WERI-Rb-1 (cell line): ENCODE measurements around the gene SPACA9.

ENCODE experiments used
- DNase-seq: peaks from one replicate; pipeline ENCODE4 v3.0.0-alpha.2; 2020
- H3K27ac ChIP-seq: fragments of 250-450 bp; sonication (Bioruptor Pico); 2 replicates; pipeline ENCODE4 v1.5.1; 2020; ENCODE audit warnings: mild to moderate bottlenecking, moderate library complexity
- H3K27me3 ChIP-seq: fragments of 250-450 bp; sonication (Bioruptor Pico); 2 replicates; pipeline ENCODE4 v1.5.1; 2021; ENCODE audit warnings: mild to moderate bottlenecking, low read depth, moderate library complexity; ENCODE audit not compliant: insufficient read depth, severe bottlenecking
- H3K36me3 ChIP-seq: fragments of 250-450 bp; sonication (Bioruptor Pico); 2 replicates; pipeline ENCODE4 v1.5.1; 2020; ENCODE audit warnings: mild to moderate bottlenecking, moderate library complexity
- H3K4me3 ChIP-seq: 2 replicates; pipeline ENCODE4 v1.5.1; 2011; ENCODE audit warnings: low read depth, mild to moderate bottlenecking, control low read depth, low read length
- H3K9me3 ChIP-seq: fragments of 250-450 bp; sonication (Bioruptor Pico); 2 replicates; pipeline ENCODE4 v1.5.1; 2021; ENCODE audit warnings: mild to moderate bottlenecking, moderate library complexity; ENCODE audit not compliant: severe bottlenecking
- TF ChIP-seq, protein P1 (sequence below): IDR thresholded peaks from 2 replicates; pipeline ENCODE4 v1.5.1; 2011; ENCODE audit warnings: low read depth, mild to moderate bottlenecking, control low read depth, inconsistent platforms, low read length

The SPACA9 gene

DNA sequence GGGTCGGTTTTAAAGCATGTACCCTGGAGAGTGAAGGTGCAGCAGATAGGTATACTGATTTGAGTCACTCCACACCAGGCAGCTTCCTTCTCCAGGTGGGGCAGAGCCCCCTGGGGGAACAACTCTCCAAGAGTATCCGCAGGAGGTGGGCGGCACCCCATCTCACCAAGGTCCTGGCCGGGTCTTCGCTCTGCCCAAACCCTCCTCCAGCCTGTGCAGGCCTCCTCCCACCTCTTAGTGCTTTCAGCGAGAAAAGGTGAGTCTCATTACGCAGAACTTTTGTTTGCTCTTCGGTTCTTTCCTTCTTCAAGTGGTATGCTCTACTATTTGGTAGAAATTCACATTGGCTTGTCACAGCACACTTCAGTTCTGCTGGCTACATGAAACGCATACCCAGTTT, 13.7 kb downstream of the SPACA9 start:
- DNase-seq = no peak
- TF ChIP-seq, protein P1, sequence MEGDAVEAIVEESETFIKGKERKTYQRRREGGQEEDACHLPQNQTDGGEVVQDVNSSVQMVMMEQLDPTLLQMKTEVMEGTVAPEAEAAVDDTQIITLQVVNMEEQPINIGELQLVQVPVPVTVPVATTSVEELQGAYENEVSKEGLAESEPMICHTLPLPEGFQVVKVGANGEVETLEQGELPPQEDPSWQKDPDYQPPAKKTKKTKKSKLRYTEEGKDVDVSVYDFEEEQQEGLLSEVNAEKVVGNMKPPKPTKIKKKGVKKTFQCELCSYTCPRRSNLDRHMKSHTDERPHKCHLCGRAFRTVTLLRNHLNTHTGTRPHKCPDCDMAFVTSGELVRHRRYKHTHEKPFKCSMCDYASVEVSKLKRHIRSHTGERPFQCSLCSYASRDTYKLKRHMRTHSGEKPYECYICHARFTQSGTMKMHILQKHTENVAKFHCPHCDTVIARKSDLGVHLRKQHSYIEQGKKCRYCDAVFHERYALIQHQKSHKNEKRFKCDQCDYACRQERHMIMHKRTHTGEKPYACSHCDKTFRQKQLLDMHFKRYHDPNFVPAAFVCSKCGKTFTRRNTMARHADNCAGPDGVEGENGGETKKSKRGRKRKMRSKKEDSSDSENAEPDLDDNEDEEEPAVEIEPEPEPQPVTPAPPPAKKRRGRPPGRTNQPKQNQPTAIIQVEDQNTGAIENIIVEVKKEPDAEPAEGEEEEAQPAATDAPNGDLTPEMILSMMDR = no peak
- no peaks in the 10 kb centered on the region for H3K9me3 ChIP-seq
- no peaks in the 10 kb centered on the region for H3K27me3 ChIP-seq
- H3K27ac ChIP-seq = no peak overlapping the region
- peaks cover 28% of the 10 kb centered on the region for H3K36me3 ChIP-seq
- H3K4me3 ChIP-seq = no peak overlapping the region

DNA sequence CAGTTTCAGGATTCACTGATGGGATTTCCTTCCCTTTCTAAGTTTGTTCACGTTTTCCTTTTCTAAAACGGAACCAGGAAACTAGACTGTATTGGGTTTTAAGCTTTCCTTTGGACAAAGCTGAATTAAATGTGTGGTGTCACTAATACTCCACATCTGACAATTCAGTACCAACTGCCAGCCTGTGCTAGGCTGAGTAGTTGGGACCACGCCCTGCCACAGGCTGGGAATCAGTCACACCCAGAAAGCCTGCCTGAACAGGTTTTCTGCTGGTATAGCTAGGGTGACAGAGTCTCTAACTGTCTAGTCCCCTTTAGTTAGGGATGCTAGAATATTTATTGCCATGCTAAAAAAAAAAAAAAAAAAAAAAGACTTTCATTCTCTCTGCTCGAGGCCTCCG, 15.6 kb downstream of the SPACA9 start:
- Histone ChIP-seq H3K9me3 (no peaks in the 10 kb centered on the region), H3K27ac (no peak overlapping the region), H3K27me3 (no peaks in the 10 kb centered on the region), H3K4me3 (no peak overlapping the region), H3K36me3 (peaks cover 43% of the 10 kb centered on the region)
- DNase-seq = no peak
- TF ChIP-seq, protein P1 = no peak

DNA sequence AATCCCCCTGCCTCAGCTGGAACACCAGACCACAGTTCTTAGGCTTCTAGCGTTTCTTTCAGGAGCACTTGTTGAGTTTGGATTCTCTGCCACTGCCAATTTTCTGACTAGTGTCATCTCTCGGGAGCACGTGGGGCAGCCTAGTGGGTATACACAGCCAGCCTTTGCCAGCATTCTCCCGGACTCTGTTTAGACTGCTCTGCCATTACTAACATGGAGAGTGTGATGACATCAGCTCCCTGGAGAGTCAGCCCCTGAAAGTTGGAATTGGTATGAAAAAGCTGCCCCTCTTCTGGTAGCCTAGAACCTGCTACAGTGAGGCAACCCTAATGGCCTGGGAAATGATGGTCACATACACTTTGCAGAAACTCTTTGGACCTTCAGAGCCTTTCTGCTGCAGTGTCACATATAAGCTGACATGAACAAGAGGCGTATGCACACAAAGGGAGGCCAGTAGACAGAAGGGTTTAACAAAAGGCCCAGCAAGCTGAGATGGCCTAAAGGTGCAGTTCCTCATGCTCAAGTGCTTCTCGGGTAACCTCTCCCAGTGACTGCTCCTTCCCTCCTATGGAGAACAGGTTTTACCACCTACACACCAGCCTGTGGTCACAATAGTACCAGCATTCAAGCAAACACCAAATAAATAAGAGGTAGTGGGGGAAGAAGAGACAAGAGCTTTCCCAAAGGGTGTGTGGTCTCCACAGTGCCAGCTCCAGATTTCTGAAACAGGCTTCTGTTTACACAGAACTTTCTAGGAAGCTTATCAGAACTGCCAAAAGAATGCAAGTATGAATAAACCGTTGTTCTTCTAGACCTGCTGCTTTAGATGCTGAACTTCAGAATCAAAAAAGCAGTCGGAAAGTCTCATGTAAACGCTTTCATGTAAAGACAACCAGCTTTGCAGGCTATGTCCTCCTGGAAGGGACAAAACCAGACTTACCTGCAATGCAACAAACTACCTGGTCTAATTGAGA, 16.5 kb downstream of the SPACA9 start:
- no peaks in the 10 kb centered on the region for H3K9me3 ChIP-seq
- H3K4me3 ChIP-seq = no peak overlapping the region
- peaks cover 51% of the 10 kb centered on the region for H3K36me3 ChIP-seq
- no peak overlapping the region for H3K27ac ChIP-seq
- TF ChIP-seq, protein P1 = no peak
- H3K27me3 ChIP-seq = no peaks in the 10 kb centered on the region
- no peak for DNase-seq

DNA sequence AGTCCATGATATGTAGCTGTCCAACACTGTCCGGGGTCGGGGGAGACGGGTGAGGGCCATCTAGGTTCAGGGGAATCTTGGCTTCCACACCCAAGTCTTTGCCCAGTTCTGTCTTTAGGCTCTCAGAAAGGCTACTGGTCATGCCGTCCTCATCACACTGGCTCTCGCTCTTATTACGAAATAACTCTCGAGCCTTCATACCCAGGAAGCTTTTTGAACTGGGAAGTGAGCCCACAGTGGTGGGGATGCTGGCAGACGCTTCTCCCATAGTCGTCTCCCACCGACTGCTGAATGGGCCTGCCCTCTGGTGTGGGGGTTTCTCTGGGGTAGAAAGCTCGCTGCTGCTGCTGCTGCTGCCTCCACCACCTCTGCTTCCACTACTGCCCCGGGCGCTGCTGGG, 17.6 kb downstream of the SPACA9 start:
- TF ChIP-seq, protein P1 = no peak
- Histone ChIP-seq H3K27ac (no peak overlapping the region), H3K9me3 (no peaks in the 10 kb centered on the region), H3K36me3 (peaks cover 62% of the 10 kb centered on the region), H3K4me3 (no peak overlapping the region), H3K27me3 (no peaks in the 10 kb centered on the region)
- DNase-seq = no peak

DNA sequence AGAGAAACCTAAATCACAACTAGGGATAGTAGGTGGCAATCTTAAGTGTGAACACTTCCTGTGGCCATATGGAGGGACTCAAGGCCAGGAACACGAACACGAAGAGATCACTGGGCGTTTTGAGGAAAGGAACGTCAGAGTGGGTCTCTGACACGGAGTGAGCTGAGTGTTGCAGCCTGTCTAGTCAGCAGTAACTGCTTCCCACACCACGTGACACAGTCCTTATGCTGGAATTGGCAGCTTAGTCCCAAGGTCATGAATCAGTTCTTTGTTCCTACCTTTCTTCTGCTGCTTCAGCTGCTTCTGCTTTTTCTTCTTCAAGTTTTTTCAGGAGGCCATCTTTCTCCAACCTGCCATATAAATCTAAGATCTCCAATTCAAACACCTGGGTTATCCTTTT, 18.2 kb downstream of the SPACA9 start:
- no peak for DNase-seq
- Histone ChIP-seq H3K4me3 (no peak overlapping the region), H3K27ac (no peak overlapping the region), H3K27me3 (no peaks in the 10 kb centered on the region), H3K36me3 (peaks cover 67% of the 10 kb centered on the region), H3K9me3 (no peaks in the 10 kb centered on the region)
- TF ChIP-seq, protein P1 = no peak
